A549 (cell line): ENCODE results near the gene SLC16A2. TPM values are rescaled to one million over a fixed set of nuclear protein-coding genes. Genes with fewer than 3 reads are reported as not detected.

ENCODE experiments used
- ATAC-seq, 2 experiments: fragments of 200-7000 bp in 1 of 2; fragments of >200 bp in 1 of 2; cut with Nextera tagmentation in 1 of 2; cut with Tn5 transposase in 1 of 2; 3 replicates each; pipeline versions ENCODE4 v1.8.0 to v1.9.1; 2018 to 2020; ENCODE audit warnings: mild to moderate bottlenecking in 1 of 2, moderate library complexity in 1 of 2
- CTCF ChIA-PET: fragments of 300-600 bp; sonication (Branson Sonifier 250); formaldehyde crosslinking; extraction: SDS; loops from one replicate; lab custom pipeline; 2021; ENCODE audit warnings: antibody characterized with exemption, inconsistent platforms; lab: Yijun Ruan, JAX
- POLR2A ChIA-PET: fragments of 350-600 bp; formaldehyde crosslinking; extraction: SDS; loops from one replicate; lab custom pipeline; 2021; ENCODE audit warnings: antibody characterized with exemption, inconsistent platforms; lab: Yijun Ruan, JAX
- DNase-seq, 2 experiments: peaks; one replicate each; pipeline versions ENCODE4 v3.0.0 to v3.0.0-alpha.2; 2011 to 2016; ENCODE audit warnings: low read depth in 1 of 2, low spot score in 1 of 2
- FAIRE-seq: peaks from 2 replicates; lab custom pipeline; 2011; peaks lifted over from hg19 to GRCh38; lab: Jason Lieb, UNC
- H3K27ac ChIP-seq, 2 experiments: fragments of >200 bp; sonication (Bioruptor Twin); formaldehyde crosslinking; 3 replicates each; pipeline ENCODE4 v1.5.1; 2016 to 2017
- H3K4me1 ChIP-seq: fragments of >200 bp; sonication (Bioruptor Twin); formaldehyde crosslinking; 3 replicates; pipeline ENCODE4 v1.6.1; 2016
- H3K4me2 ChIP-seq: fragments of >200 bp; sonication (Bioruptor Twin); formaldehyde crosslinking; 3 replicates; pipeline ENCODE4 v1.6.1; 2016
- H3K4me3 ChIP-seq: fragments of >200 bp; sonication (Bioruptor Twin); formaldehyde crosslinking; 3 replicates; pipeline ENCODE4 v1.5.1; 2016
- H3K9me3 ChIP-seq: fragments of >200 bp; sonication (Bioruptor Twin); formaldehyde crosslinking; 3 replicates; pipeline ENCODE4 v1.6.1; 2016
- CBX8 ChIP-seq: fragments of 200-600 bp; sonication (generic); IDR thresholded peaks from 2 replicates; pipeline ENCODE4 v1.6.1; 2016
- CHD2 ChIP-seq: fragments of 150-350 bp; IDR thresholded peaks from 2 replicates; pipeline ENCODE4 v1.6.1; 2014; ENCODE audit warnings: low read length; ENCODE audit not compliant: partially characterized antibody
- EHF ChIP-seq: fragments of 250-450 bp; sonication (Bioruptor Pico); IDR thresholded peaks from 2 replicates; pipeline ENCODE4 v1.5.0; 2020; ENCODE audit warnings: mild to moderate bottlenecking
- FOSB ChIP-seq: fragments of 250-450 bp; sonication (Bioruptor Pico); IDR thresholded peaks from 2 replicates; pipeline ENCODE4 v1.5.0; 2020; ENCODE audit warnings: mild to moderate bottlenecking, moderate library complexity
- FOSL2 ChIP-seq, 2 experiments: fragments of 450-650 bp in 1 of 2; fragments of >200 bp in 1 of 2; sonication (Bioruptor Twin) in 1 of 2; formaldehyde crosslinking; IDR thresholded peaks; 2 replicates each; pipeline versions ENCODE4 v1.5.0 to v1.6.1; 2016 to 2020; ENCODE audit warnings: mild to moderate bottlenecking in 1 of 2, moderate library complexity in 1 of 2
- GATA3 ChIP-seq: IDR thresholded peaks from 2 replicates; pipeline ENCODE4 v1.6.1; 2012; ENCODE audit warnings: borderline replicate concordance
- HEYL ChIP-seq: fragments of 250-450 bp; sonication (Bioruptor Pico); IDR thresholded peaks from 2 replicates; pipeline ENCODE4 v1.8.0; 2021; ENCODE audit warnings: mild to moderate bottlenecking, moderate library complexity
- HMGXB4 ChIP-seq: fragments of 250-450 bp; sonication (Bioruptor Pico); IDR thresholded peaks from 2 replicates; pipeline ENCODE4 v1.5.0; 2021; ENCODE audit warnings: mild to moderate bottlenecking, moderate library complexity, borderline replicate concordance
- JUN ChIP-seq, 2 experiments: fragments of >200 bp; sonication (Bioruptor Twin); formaldehyde crosslinking; IDR thresholded peaks; 2 replicates in 1 of 2; 3 replicates in 1 of 2; pipeline ENCODE4 v1.6.1; 2016 to 2017
- KDM5A ChIP-seq: fragments of 200-600 bp; sonication (generic); IDR thresholded peaks from 2 replicates; pipeline ENCODE4 v1.6.1; 2016; ENCODE audit warnings: antibody characterized with exemption, mild to moderate bottlenecking
- NFE2L2 ChIP-seq: fragments of 150-350 bp; conservative IDR thresholded peaks from 2 replicates; pipeline ENCODE4 v1.6.1; 2014; ENCODE audit warnings: low read length
- NPAS2 ChIP-seq: fragments of 250-450 bp; sonication (Bioruptor Pico); IDR thresholded peaks from 2 replicates; pipeline ENCODE4 v1.8.0; 2022; ENCODE audit warnings: mild to moderate bottlenecking, moderate library complexity, borderline replicate concordance
- PBX3 ChIP-seq: IDR thresholded peaks from 2 replicates; pipeline ENCODE4 v1.6.1; 2012
- PHF8 ChIP-seq: fragments of 200-600 bp; sonication (generic); IDR thresholded peaks from 2 replicates; pipeline ENCODE4 v1.6.1; 2016; ENCODE audit warnings: low read depth, mild to moderate bottlenecking, antibody characterized with exemption, moderate library complexity, borderline replicate concordance
- POLR2AphosphoS2 ChIP-seq: conservative IDR thresholded peaks from 2 replicates; pipeline ENCODE4 v1.6.1; 2012; ENCODE audit warnings: low read length, improper control_type of control experiment, inconsistent platforms
- RAD21 ChIP-seq, 2 experiments: fragments of >200 bp in 1 of 2; sonication (Bioruptor Twin) in 1 of 2; formaldehyde crosslinking in 1 of 2; IDR thresholded peaks in 1 of 2; conservative IDR thresholded peaks in 1 of 2; 2 replicates in 1 of 2; 3 replicates in 1 of 2; pipeline ENCODE4 v1.6.1; 2012 to 2018; ENCODE audit warnings: inconsistent platforms in 1 of 2
- RFX5 ChIP-seq: fragments of 450-650 bp; IDR thresholded peaks from 2 replicates; pipeline ENCODE4 v1.7.1; 2014; ENCODE audit warnings: antibody characterized with exemption, mild to moderate bottlenecking, moderate library complexity
- RNF2 ChIP-seq: fragments of 200-600 bp; sonication (generic); IDR thresholded peaks from 2 replicates; pipeline ENCODE4 v1.6.1; 2016; ENCODE audit warnings: low read depth, mild to moderate bottlenecking, antibody characterized with exemption, moderate library complexity, borderline replicate concordance
- ZNF302 ChIP-seq: fragments of 250-450 bp; sonication (Bioruptor Pico); IDR thresholded peaks from 2 replicates; pipeline ENCODE4 v1.9.0; 2021; ENCODE audit warnings: inconsistent platforms, mild to moderate bottlenecking, moderate library complexity
- ZSCAN20 ChIP-seq: fragments of 250-450 bp; sonication (Bioruptor Pico); IDR thresholded peaks from 2 replicates; pipeline ENCODE4 v1.8.0; 2022; ENCODE audit warnings: mild to moderate bottlenecking, moderate library complexity
- WGBS: methylation state at CpG from one replicate; pipeline ENCODE4 v1.1.6; 2017; ENCODE audit errors: missing lambda C conversion rate; 5-methylcytosine and 5-hydroxymethylcytosine counted together
- polyA plus RNA-seq, 4 experiments: library from polyadenylated mRNA; depleted of rRNA in 3 of 4; stranded (reverse); fragments of >200 nt; fragmentation: RNase III in 1 of 4; extraction: RNeasy Plus Mini Kit Qiagen cat#74134 plus additional on column Dnase treatment in 1 of 4; gene quantifications; 2 replicates in 3 of 4; 3 replicates in 1 of 4; pipeline ENCODE4 v1.2.3, GENCODE V29; 2011 to 2017

Gene SLC16A2
- polyA plus RNA-seq, 2 of the 4 experiments (the other 2 are of a cell fraction): 9.7 to 19.2 TPM

DNA sequence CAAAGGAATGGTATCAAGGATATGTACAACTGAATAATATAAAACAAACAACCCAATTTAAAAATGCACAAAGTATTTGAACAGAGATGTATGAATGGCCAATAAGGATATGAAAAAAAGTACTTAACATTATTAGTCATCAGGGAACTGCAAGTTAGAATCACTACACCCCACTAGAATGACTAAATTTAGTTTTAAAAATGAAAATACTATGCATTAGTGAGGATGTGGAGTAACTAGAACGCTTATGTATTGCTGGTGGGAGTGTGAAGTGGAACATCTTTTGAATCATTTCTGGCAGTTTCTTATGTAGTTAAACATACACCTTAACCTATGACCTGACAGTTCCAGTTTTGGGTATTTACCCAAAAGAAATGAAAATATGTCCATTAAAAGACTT, 13.0 kb upstream of the SLC16A2 start:
- H3K4me2 ChIP-seq: no peak overlapping the region
- POLR2A ChIA-PET: no interaction called here
- CTCF ChIA-PET: interaction anchor here (1.3 to 1.9 kb wide), 2 partner anchors 12 to 25 kb away, joined by 3 to 7 read pairs; no protein-coding TSS in a partner anchor
- WGBS: 44% methylated on average over 1 of the region's 1 CpG
- FAIRE-seq (no peak), DNase-seq (no peak), ATAC-seq (no peak)
- H3K4me1 ChIP-seq: no peaks in the 10 kb centered on the region
- H3K27ac ChIP-seq: no peak overlapping the region
- H3K4me3 ChIP-seq: no peak overlapping the region
- no peaks in the 10 kb centered on the region for H3K9me3 ChIP-seq
- TF ChIP-seq KDM5A (no peak), RAD21 (conservative IDR thresholded peaks at IDR 0.05 in 1 of 2, IDR thresholded peaks at IDR 0.05 in 1 of 2) (no peak), NFE2L2 (no peak), JUN (IDR thresholded peaks at IDR 0.05) (no peak), PHF8 (no peak), HMGXB4 (CRISPR knock-in tag) (no peak), ZNF302 (no peak), ZSCAN20 (CRISPR knock-in tag) (no peak), CBX8 (no peak), FOSL2 (IDR thresholded peaks at IDR 0.05) (no peak), FOSL2 (CRISPR knock-in tag; IDR thresholded peaks at IDR 0.05) (no peak), EHF (CRISPR knock-in tag) (no peak), HEYL (CRISPR knock-in tag) (no peak), NPAS2 (CRISPR knock-in tag) (no peak), RFX5 (no peak), PBX3 (no peak), GATA3 (no peak), POLR2AphosphoS2 (no peak), RNF2 (no peak), CHD2 (no peak), FOSB (CRISPR knock-in tag) (no peak)

- no peak for FAIRE-seq
- H3K4me3 ChIP-seq: peak overlapping the region; percentile 70
- DNase-seq: no peak
- H3K4me2 ChIP-seq: peak overlapping the region; percentile 96
- H3K4me1 ChIP-seq: peaks cover 11% of the 10 kb centered on the region; the same call in 2 of the 3 replicates
- no peak for ATAC-seq
- CTCF ChIA-PET: interaction anchor here (1.0 to 2.3 kb wide), 8 partner anchors 12 to 81 kb away, joined by 3 to 9 read pairs (median 3); no protein-coding TSS in a partner anchor
- peak overlapping the region; percentile 93 to 94 for H3K27ac ChIP-seq
- TF ChIP-seq RNF2: no peak
- TF ChIP-seq, all 56 proteins: peak for 0
- POLR2A ChIA-PET: interaction anchor here (1.2 to 2.1 kb wide), 4 partner anchors 13 to 195 kb away, joined by 4 to 10 read pairs (median 6); partner anchors contain the start of gene RLIM
- 75% methylated on average over 16 of the region's 20 CpGs for WGBS
- no peaks in the 10 kb centered on the region for H3K9me3 ChIP-seq
Observed at GRCh38 chrX:74419864-74420195, 1.5 kb upstream of the SLC16A2 start.
